Peyer's patch (tissue), 4 donors: ENCODE data around the gene CDRT15. TPM values are rescaled to one million over a fixed set of nuclear protein-coding genes. Genes with fewer than 3 reads are reported as not detected.

Source experiments
- total RNA-seq, 4 donors: library from RNA; depleted of rRNA; stranded (reverse); fragments of >200 nt; gene quantifications; one replicate each; pipeline ENCODE4 v1.1.0, GENCODE V29; 2016

CDRT15 gene
- total RNA-seq, 4 donors from 2014 or later, result not detected

Other genes with a start within 250 kb of the CDRT15 start
- 10 to 100 TPM; 23.9 to 90.9 (median 64.4) TPM for gene COX10, start 167.4 kb downstream of the CDRT15 start, total RNA-seq
- 1 to 10 TPM; 2.1 to 5.4 (median 3.3) TPM for gene HS3ST3B1, start 64.2 kb upstream of the CDRT15 start, total RNA-seq